Naive B cell (primary cell): Measurements from ENCODE around the gene FMO3. TPM values are rescaled to one million over a fixed set of nuclear protein-coding genes. Genes with fewer than 3 reads are reported as not detected.

ENCODE experiments used
- ATAC-seq, 2 donors: fragments of 150-1000 bp; cut with Tn5 transposase; 2 replicates each; pipeline ENCODE4 v1.10.0; 2021; ENCODE audit warnings: low read depth in 2 of 2, mild to moderate bottlenecking in 2 of 2, moderate library complexity in 2 of 2
- DNase-seq: peaks from one replicate; pipeline ENCODE4 v3.0.0; 2022
- H3K27ac Mint-ChIP-seq, 6 donors: one replicate each; pipeline ENCODE4 v1.8.0; 2020 to 2022; ENCODE audit warnings: mild to moderate bottlenecking in 6 of 6, mixed read lengths in 6 of 6, moderate library complexity in 5 of 6, inconsistent platforms in 2 of 6
- H3K27me3 Mint-ChIP-seq, 3 donors: one replicate each; pipeline ENCODE4 v1.8.0; 2021 to 2022; ENCODE audit warnings: mixed read lengths in 3 of 3, mild to moderate bottlenecking in 1 of 3
- H3K36me3 Mint-ChIP-seq, 2 donors: one replicate each; pipeline ENCODE4 v1.8.0; 2020 to 2022; ENCODE audit warnings: mixed read lengths in 2 of 2, inconsistent platforms in 1 of 2, mild to moderate bottlenecking in 1 of 2
- H3K4me1 Mint-ChIP-seq, 3 donors: one replicate each; pipeline ENCODE4 v1.8.0; 2020 to 2022; ENCODE audit warnings: mixed read lengths in 3 of 3, inconsistent platforms in 1 of 3, mild to moderate bottlenecking in 1 of 3, moderate library complexity in 1 of 3
- H3K4me3 Mint-ChIP-seq, 8 donors: one replicate each; pipeline ENCODE4 v1.8.0; 2020 to 2022; ENCODE audit warnings: mild to moderate bottlenecking in 8 of 8, mixed read lengths in 8 of 8, moderate library complexity in 8 of 8, inconsistent platforms in 2 of 8
- H3K9me3 Mint-ChIP-seq, 7 donors: one replicate each; pipeline ENCODE4 v1.8.0; 2020 to 2022; ENCODE audit warnings: mixed read lengths in 7 of 7, mild to moderate bottlenecking in 5 of 7, inconsistent platforms in 2 of 7, moderate library complexity in 1 of 7
- polyA plus RNA-seq, 6 donors: library from polyadenylated mRNA; unstranded; fragments of 300-500 nt; fragmentation: Illumina TruSeq; gene quantifications; one replicate each; pipeline ENCODE4 v1.2.3, GENCODE V29; 2021; ENCODE audit warnings: low read depth in 6 of 6

The FMO3 gene
- polyA plus RNA-seq, 6 donors from 2014 or later = 0.36 TPM; not detected in 5

DNA sequence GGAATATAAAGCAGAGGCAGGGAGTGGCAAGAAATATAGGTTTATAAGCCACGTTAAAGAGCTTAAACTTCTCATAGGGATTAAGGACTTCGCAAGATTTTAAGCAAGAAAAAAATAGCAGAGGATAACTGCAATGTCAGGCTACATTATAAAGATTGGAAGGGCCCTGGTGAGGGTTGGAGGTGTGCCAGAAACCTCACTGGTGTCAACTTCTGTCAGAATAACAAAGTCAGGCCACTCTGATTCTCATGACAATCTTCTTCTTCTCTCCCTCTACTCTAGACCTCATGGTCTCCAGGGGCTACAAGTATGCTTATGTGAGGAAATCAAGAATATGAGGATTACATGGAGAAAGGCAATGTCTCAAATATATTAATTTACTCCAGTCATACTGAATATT is 61.8 kb downstream of the FMO3 start:
- no peak for DNase-seq
- Mint-ChIP-seq H3K27ac (no peak overlapping the region), H3K4me1 (no peaks in the 10 kb centered on the region), H3K27me3 (peaks cover 0 to 4% (median 0%) of the 10 kb centered on the region in 3 donors), H3K36me3 (no peaks in the 10 kb centered on the region), H3K9me3 (peaks cover 0 to 2% (median 0%) of the 10 kb centered on the region in 7 donors), H3K4me3 (no peak overlapping the region)
- ATAC-seq = no peak

DNA sequence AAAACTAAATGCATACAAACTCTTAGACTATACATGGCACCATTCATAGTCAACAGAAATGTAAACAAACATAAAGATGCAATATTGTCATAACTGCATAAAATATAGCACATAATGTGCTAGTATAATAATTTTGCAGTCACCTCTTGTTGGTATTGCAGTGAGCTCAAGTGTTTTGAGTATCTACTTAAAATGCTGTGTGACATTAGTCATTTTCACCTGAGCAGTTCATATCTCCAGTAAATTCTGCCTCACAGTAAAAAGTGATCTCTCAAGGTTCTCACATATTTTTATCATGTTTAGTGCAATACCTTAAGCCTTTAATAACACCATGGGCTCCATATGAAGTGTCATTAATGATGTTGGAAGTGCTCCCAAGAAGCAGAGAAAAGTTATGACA is 64.8 kb downstream of the FMO3 start:
- DNase-seq = no peak
- ATAC-seq = no peak
- Mint-ChIP-seq H3K4me1 (no peaks in the 10 kb centered on the region), H3K9me3 (peaks cover 0 to 1% (median 0%) of the 10 kb centered on the region in 7 donors), H3K27me3 (peaks cover 0 to 4% (median 4%) of the 10 kb centered on the region in 3 donors), H3K36me3 (no peaks in the 10 kb centered on the region), H3K4me3 (no peak overlapping the region), H3K27ac (no peak overlapping the region)

- H3K4me3 Mint-ChIP-seq = no peak overlapping the region
Measured at GRCh38 chr1:171158096-171158495, 67.4 kb downstream of the FMO3 start.

GRCh38 chr1:171158551-171158950 is 67.8 kb downstream of the FMO3 start:
- Mint-ChIP-seq H3K4me3 (no peak overlapping the region), H3K9me3 (peaks cover 0 to 1% (median 0%) of the 10 kb centered on the region in 7 donors), H3K36me3 (no peaks in the 10 kb centered on the region), H3K27ac (no peak overlapping the region), H3K27me3 (peaks cover 0 to 4% (median 0%) of the 10 kb centered on the region in 3 donors), H3K4me1 (no peaks in the 10 kb centered on the region)
- ATAC-seq = no peak
- no peak for DNase-seq

More at GRCh38 chr1:171158096-171158495, 67.4 kb downstream of the FMO3 start:
- H3K4me1 Mint-ChIP-seq = no peaks in the 10 kb centered on the region
- DNase-seq (no peak), ATAC-seq (no peak)
- no peaks in the 10 kb centered on the region for H3K36me3 Mint-ChIP-seq
- H3K9me3 Mint-ChIP-seq = peaks cover 0 to 1% (median 0%) of the 10 kb centered on the region in 7 donors
- peaks cover 0 to 4% (median 0%) of the 10 kb centered on the region in 3 donors for H3K27me3 Mint-ChIP-seq
- no peak overlapping the region for H3K27ac Mint-ChIP-seq

DNA sequence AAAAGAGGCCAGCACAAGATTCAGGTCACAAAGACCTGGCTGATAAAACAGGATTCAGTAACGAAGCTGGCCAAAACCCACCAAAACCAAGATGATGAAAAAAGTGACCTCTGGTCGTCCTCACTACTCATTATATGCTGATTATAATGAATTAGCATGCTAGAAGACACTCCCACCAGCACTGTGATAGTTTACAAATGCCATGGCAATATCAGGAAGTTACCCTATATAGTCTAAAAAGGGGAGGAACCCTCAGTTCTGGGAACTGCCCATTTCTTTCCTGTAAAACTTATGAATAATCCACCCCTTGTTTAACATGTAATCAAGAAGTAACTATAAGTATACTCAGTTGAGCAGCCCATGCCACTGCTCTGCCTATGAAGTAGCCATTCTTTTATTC is 68.4 kb downstream of the FMO3 start:
- no peak for ATAC-seq

DNA sequence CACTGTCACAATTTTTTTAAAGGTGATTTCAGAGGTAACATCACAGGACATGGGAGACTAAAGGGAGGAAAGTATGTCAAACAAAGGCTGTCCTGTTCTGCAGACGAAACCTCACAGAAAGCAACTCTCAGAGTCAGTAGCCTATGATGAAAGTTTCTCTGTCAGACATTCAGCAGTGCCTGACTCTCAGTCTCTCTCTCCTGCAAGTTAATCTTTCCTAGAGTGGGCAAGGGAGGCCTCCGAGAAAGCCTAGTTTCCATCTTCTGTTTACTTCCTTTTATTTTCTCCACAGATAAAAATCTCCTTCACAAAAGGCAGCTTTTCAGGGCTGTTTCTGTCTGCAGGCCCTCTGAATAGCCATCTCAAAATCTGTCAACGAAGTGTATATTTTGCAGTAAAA is 69.5 kb downstream of the FMO3 start:
- H3K27ac Mint-ChIP-seq = no peak overlapping the region
- H3K9me3 Mint-ChIP-seq = peaks cover 0 to 1% (median 0%) of the 10 kb centered on the region in 7 donors
- H3K4me1 Mint-ChIP-seq = no peaks in the 10 kb centered on the region
- no peak overlapping the region for H3K4me3 Mint-ChIP-seq
- H3K27me3 Mint-ChIP-seq = peaks cover 0 to 4% (median 0%) of the 10 kb centered on the region in 3 donors
- DNase-seq (no peak), ATAC-seq (no peak)
- no peaks in the 10 kb centered on the region for H3K36me3 Mint-ChIP-seq

More for the DNA sequence above, 68.4 kb downstream of the FMO3 start:
- no peak overlapping the region for H3K4me3 Mint-ChIP-seq
- peaks cover 0 to 4% (median 0%) of the 10 kb centered on the region in 3 donors for H3K27me3 Mint-ChIP-seq
- no peak for DNase-seq
- no peak overlapping the region for H3K27ac Mint-ChIP-seq
- no peaks in the 10 kb centered on the region for H3K4me1 Mint-ChIP-seq
- H3K36me3 Mint-ChIP-seq = no peaks in the 10 kb centered on the region
- peaks cover 0 to 1% (median 0%) of the 10 kb centered on the region in 7 donors for H3K9me3 Mint-ChIP-seq

DNA sequence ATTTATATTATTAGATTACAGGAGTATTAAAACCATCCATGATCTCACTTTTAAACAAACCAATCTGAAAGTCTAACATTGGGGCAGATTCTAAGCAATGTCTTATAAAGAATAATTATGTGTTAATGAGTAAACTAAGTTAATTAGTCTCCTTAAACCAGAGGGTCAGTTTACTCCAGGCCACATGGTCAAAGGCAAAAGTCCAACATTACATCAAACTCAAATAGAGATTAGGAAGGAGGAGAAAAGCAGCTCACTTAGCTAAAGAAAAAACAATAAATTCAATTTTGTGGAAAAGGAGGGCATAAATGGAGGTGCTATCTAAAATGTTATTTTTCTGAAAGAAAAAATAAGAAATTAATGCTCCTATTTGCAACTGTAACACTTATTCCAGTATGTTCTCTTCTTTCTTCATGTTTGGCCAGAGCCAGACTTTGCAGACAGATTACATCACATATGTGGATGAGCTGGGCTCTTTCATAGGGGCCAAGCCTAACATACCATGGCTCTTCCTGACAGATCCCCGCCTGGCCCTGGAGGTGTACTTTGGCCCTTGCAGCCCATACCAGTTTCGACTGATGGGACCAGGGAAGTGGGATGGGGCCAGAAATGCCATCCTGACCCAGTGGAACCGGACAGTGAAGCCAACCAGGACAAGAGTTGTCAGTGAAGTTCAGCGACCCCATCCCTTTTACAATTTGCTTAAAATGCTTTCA is 70.1 kb downstream of the FMO3 start:
- peaks cover 0 to 1% (median 0%) of the 10 kb centered on the region in 7 donors for H3K9me3 Mint-ChIP-seq
- no peaks in the 10 kb centered on the region for H3K36me3 Mint-ChIP-seq
- peaks cover 0 to 4% (median 0%) of the 10 kb centered on the region in 3 donors for H3K27me3 Mint-ChIP-seq
- no peaks in the 10 kb centered on the region for H3K4me1 Mint-ChIP-seq
- H3K27ac Mint-ChIP-seq = peak overlapping the region in 1 of 6 donors; percentile 12
- no peak for DNase-seq
- no peak overlapping the region for H3K4me3 Mint-ChIP-seq
- ATAC-seq = no peak

- Mint-ChIP-seq H3K4me1 (no peaks in the 10 kb centered on the region), H3K4me3 (no peak overlapping the region), H3K27me3 (peaks cover 0 to 4% (median 0%) of the 10 kb centered on the region in 3 donors)
Measured at GRCh38 chr1:171161431-171161830, 70.7 kb downstream of the FMO3 start.

GRCh38 chr1:171166361-171166760 is 75.7 kb downstream of the FMO3 start:
- peaks cover 0 to 11% (median 3%) of the 10 kb centered on the region in 7 donors for H3K9me3 Mint-ChIP-seq
- peaks cover 0 to 5% of the 10 kb centered on the region in 2 donors for H3K36me3 Mint-ChIP-seq
- H3K4me3 Mint-ChIP-seq = no peak overlapping the region

More at GRCh38 chr1:171161431-171161830, 70.7 kb downstream of the FMO3 start:
- DNase-seq = no peak
- no peak for ATAC-seq
- Mint-ChIP-seq H3K27ac (no peak overlapping the region), H3K9me3 (peaks cover 0 to 1% (median 0%) of the 10 kb centered on the region in 7 donors), H3K36me3 (no peaks in the 10 kb centered on the region)

More at GRCh38 chr1:171166361-171166760, 75.7 kb downstream of the FMO3 start:
- no peak for DNase-seq
- ATAC-seq = no peak
- Mint-ChIP-seq H3K27me3 (peaks cover 9 to 21% (median 13%) of the 10 kb centered on the region in 3 donors), H3K4me1 (no peaks in the 10 kb centered on the region), H3K27ac (no peak overlapping the region)

Other genes starting within 250 kb of the FMO3 start
- not detected for gene MROH9, start 155.4 kb upstream of the FMO3 start, polyA plus RNA-seq
- under 1 TPM in 1 of 6 donors, not detected in 5; 0.09 TPM for gene FMO2, start 94.4 kb downstream of the FMO3 start, polyA plus RNA-seq
- gene FMO1, start 157.6 kb downstream of the FMO3 start, polyA plus RNA-seq = 1 to 10 TPM in 5 of 6 donors, under 1 TPM in 1; 0.84 to 5.6 (median 1.7) TPM
- gene FMO4, start 223.3 kb downstream of the FMO3 start, polyA plus RNA-seq = 1 to 10 TPM; 1.9 to 7.2 (median 4.5) TPM